GM23338 (cell line): ENCODE measurements around the gene TMEM140. TPM values are rescaled to one million over a fixed set of nuclear protein-coding genes. Genes with fewer than 3 reads are reported as not detected.

Experiments used
- ATAC-seq: fragments of 200-7000 bp; cut with Tn5 transposase; 3 replicates; pipeline ENCODE4 v1.9.1; 2020
- DNase-seq: peaks from one replicate; pipeline ENCODE4 v3.0.0-alpha.2; 2015; ENCODE audit warnings: low spot score
- H2AFZ ChIP-seq: fragments of 200-600 bp; sonication (generic); 2 replicates; pipeline ENCODE4 v1.8.0; 2016; ENCODE audit warnings: antibody characterized with exemption, mild to moderate bottlenecking, moderate library complexity
- H3F3A ChIP-seq: fragments of 200-600 bp; sonication (generic); replicated peaks from 2 replicates; pipeline ENCODE4 v1.8.0; 2017; ENCODE audit warnings: antibody characterized with exemption, mixed run types, low read depth
- H3K27ac ChIP-seq: fragments of 200-600 bp; sonication (generic); 2 replicates; pipeline ENCODE4 v1.6.1; 2016; ENCODE audit warnings: low read depth
- H3K27me3 ChIP-seq: fragments of 200-600 bp; sonication (generic); 2 replicates; pipeline ENCODE4 v1.8.0; 2016; ENCODE audit warnings: mild to moderate bottlenecking, mixed run types, moderate library complexity; ENCODE audit not compliant: insufficient read depth
- H3K36me3 ChIP-seq: fragments of 200-600 bp; sonication (generic); 2 replicates; pipeline ENCODE4 v1.8.0; 2016; ENCODE audit warnings: mild to moderate bottlenecking; ENCODE audit not compliant: insufficient read depth
- H3K4me1 ChIP-seq: fragments of 200-600 bp; sonication (generic); 2 replicates; pipeline ENCODE4 v1.8.0; 2016; ENCODE audit warnings: mild to moderate bottlenecking, moderate library complexity; ENCODE audit not compliant: insufficient read depth
- H3K4me2 ChIP-seq: fragments of 200-600 bp; sonication (generic); 2 replicates; pipeline ENCODE4 v1.7.1; 2017; ENCODE audit warnings: mixed run types
- H3K4me3 ChIP-seq: fragments of 200-600 bp; sonication (generic); 2 replicates; pipeline ENCODE4 v1.6.1; 2016; ENCODE audit warnings: mixed run types
- H3K79me2 ChIP-seq: fragments of 200-600 bp; sonication (generic); replicated peaks from 2 replicates; pipeline ENCODE4 v1.8.0; 2017; ENCODE audit warnings: mild to moderate bottlenecking; ENCODE audit not compliant: insufficient read depth
- H3K9me2 ChIP-seq: fragments of 200-600 bp; sonication (generic); 2 replicates; pipeline ENCODE4 v1.8.0; 2017; ENCODE audit not compliant: insufficient read depth
- H4K20me1 ChIP-seq: fragments of 200-600 bp; sonication (generic); replicated peaks from 2 replicates; pipeline ENCODE4 v1.8.0; 2017; ENCODE audit warnings: mild to moderate bottlenecking; ENCODE audit not compliant: insufficient read depth
- H3K27ac Mint-ChIP-seq: 2 replicates; pipeline ENCODE4 v1.8.0; 2020; ENCODE audit warnings: inconsistent platforms, mild to moderate bottlenecking, moderate library complexity, mixed read lengths
- H3K27me3 Mint-ChIP-seq: 3 replicates; pipeline ENCODE4 v1.8.0; 2022; ENCODE audit warnings: low read depth, mild to moderate bottlenecking, moderate library complexity, mixed read lengths, inconsistent platforms; ENCODE audit not compliant: insufficient read depth, poor library complexity
- H3K36me3 Mint-ChIP-seq: 3 replicates; pipeline ENCODE4 v1.8.0; 2021; ENCODE audit warnings: low read depth, mild to moderate bottlenecking, inconsistent platforms, moderate library complexity, mixed read lengths
- H3K4me1 Mint-ChIP-seq: 3 replicates; pipeline ENCODE4 v1.8.0; 2020; ENCODE audit warnings: mild to moderate bottlenecking, inconsistent platforms, mixed read lengths
- H3K4me3 Mint-ChIP-seq: 3 replicates; pipeline ENCODE4 v1.8.0; 2021; ENCODE audit warnings: moderate library complexity, mild to moderate bottlenecking, inconsistent platforms, mixed read lengths
- H3K9me3 Mint-ChIP-seq: 3 replicates; pipeline ENCODE4 v1.8.0; 2020; ENCODE audit warnings: moderate library complexity, mild to moderate bottlenecking, inconsistent platforms, mixed read lengths
- CREB1 ChIP-seq: fragments of 250-450 bp; sonication (Bioruptor Pico); IDR thresholded peaks from 2 replicates; pipeline ENCODE4 v1.5.0; 2020; ENCODE audit warnings: low read depth, mild to moderate bottlenecking, moderate library complexity
- CTCF ChIP-seq, 2 experiments: fragments of 200-600 bp in 1 of 2; sonication (generic) in 1 of 2; conservative IDR thresholded peaks; 2 replicates each; pipeline versions ENCODE4 v1.5.1 to v1.6.1; 2016 to 2017; ENCODE audit warnings: antibody characterized with exemption in 2 of 2, low read depth in 2 of 2, mild to moderate bottlenecking in 2 of 2, moderate library complexity in 1 of 2
- ETS1 ChIP-seq: IDR thresholded peaks from 2 replicates; pipeline ENCODE4 v1.6.1; 2016; ENCODE audit warnings: antibody characterized with exemption
- EZH2 ChIP-seq: fragments of 200-600 bp; sonication (generic); IDR thresholded peaks from one replicate; pipeline ENCODE4 v1.8.0; 2017; ENCODE audit warnings: antibody characterized with exemption, mild to moderate bottlenecking, low read depth; ENCODE audit not compliant: unreplicated experiment
- EZH2phosphoT487 ChIP-seq: fragments of 200-600 bp; sonication (generic); IDR thresholded peaks from one replicate; pipeline ENCODE4 v1.8.1; 2018; ENCODE audit warnings: antibody characterized with exemption; ENCODE audit not compliant: unreplicated experiment
- JUNB ChIP-seq: IDR thresholded peaks from one replicate; pipeline ENCODE4 v1.6.1; 2016; ENCODE audit warnings: antibody characterized with exemption; ENCODE audit not compliant: unreplicated experiment
- NANOG ChIP-seq: IDR thresholded peaks from 2 replicates; pipeline ENCODE4 v1.6.1; 2016; ENCODE audit warnings: antibody characterized with exemption, borderline replicate concordance
- POLR2AphosphoS5 ChIP-seq: IDR thresholded peaks from 2 replicates; pipeline ENCODE4 v1.6.1; 2016; ENCODE audit warnings: antibody characterized with exemption, low read depth
- REST ChIP-seq: IDR thresholded peaks from one replicate; pipeline ENCODE4 v1.6.1; 2018; ENCODE audit warnings: antibody characterized with exemption; ENCODE audit not compliant: unreplicated experiment
- STAT1 ChIP-seq: IDR thresholded peaks from one replicate; pipeline ENCODE4 v1.6.1; 2016; ENCODE audit warnings: antibody characterized with exemption; ENCODE audit not compliant: unreplicated experiment
- ZNF114 ChIP-seq: fragments of 250-450 bp; sonication (Bioruptor Pico); IDR thresholded peaks from 2 replicates; pipeline ENCODE4 v1.5.0; 2020; ENCODE audit warnings: mild to moderate bottlenecking, moderate library complexity
- ZNF331 ChIP-seq: fragments of 250-450 bp; sonication (Bioruptor Pico); IDR thresholded peaks from 2 replicates; pipeline ENCODE4 v1.5.0; 2020; ENCODE audit warnings: low read depth, mild to moderate bottlenecking, moderate library complexity
- ZNF462 ChIP-seq: fragments of 250-450 bp; sonication (Bioruptor Pico); IDR thresholded peaks from 2 replicates; pipeline ENCODE4 v1.5.0; 2020; ENCODE audit warnings: mild to moderate bottlenecking, moderate library complexity
- polyA plus RNA-seq: library from polyadenylated mRNA; unstranded; fragments of >200 nt; fragmentation: Nextera tagmentation; extraction: Ambion mirVana; gene quantifications from 2 replicates; pipeline ENCODE4 v1.2.1, GENCODE V29; 2016
- total RNA-seq: library from RNA; depleted of rRNA; stranded (reverse); fragments of >200 nt; shearing (Covaris generic); gene quantifications from 2 replicates; pipeline ENCODE4 v1.2.3, GENCODE V29; 2014

The TMEM140 gene
- total and polyA plus RNA-seq, 2 experiments from 2014 or later: 2.7 TPM; not detected in 1

- Mint-ChIP-seq H3K9me3 (peaks cover 33% of the 10 kb centered on the region), H3K4me3 (no peak overlapping the region), H3K27me3 (peaks cover 6% of the 10 kb centered on the region), H3K4me1 (peaks cover 1% of the 10 kb centered on the region; the same call in 1 of the 3 replicates), H3K27ac (no peak overlapping the region), H3K36me3 (peaks cover 64% of the 10 kb centered on the region)
- TF ChIP-seq ETS1 (no peak), EZH2 (no peak), ZNF114 (CRISPR knock-in tag) (no peak), ZNF462 (CRISPR knock-in tag) (no peak), STAT1 (no peak), CTCF (conservative IDR thresholded peaks at IDR 0.05; ENCODE audit: low read depth in 2 of 2) (no peak), EZH2phosphoT487 (no peak), NANOG (no peak), POLR2AphosphoS5 (no peak), CREB1 (CRISPR knock-in tag) (no peak), REST (no peak), ZNF331 (CRISPR knock-in tag) (no peak), JUNB (no peak)
- no peak overlapping the region for H3K27ac ChIP-seq
- H3K27me3 ChIP-seq: no peaks in the 10 kb centered on the region
- no peaks in the 10 kb centered on the region for H4K20me1 ChIP-seq
- H3F3A ChIP-seq: no peaks in the 10 kb centered on the region
- ATAC-seq (no peak), DNase-seq (no peak)
- H3K4me3 ChIP-seq: no peak overlapping the region
- peaks cover 19% of the 10 kb centered on the region for H3K36me3 ChIP-seq
- H3K4me1 ChIP-seq: no peaks in the 10 kb centered on the region
- H3K4me2 ChIP-seq: no peak overlapping the region
- no peaks in the 10 kb centered on the region for H3K9me2 ChIP-seq
- H3K79me2 ChIP-seq: no peaks in the 10 kb centered on the region
- H2AFZ ChIP-seq: no peak overlapping the region
Measured at GRCh38 chr7:135183478-135183877, 35.6 kb downstream of the TMEM140 start.
